ENCODE results near the gene PEX13.

PEX13 gene

DNA sequence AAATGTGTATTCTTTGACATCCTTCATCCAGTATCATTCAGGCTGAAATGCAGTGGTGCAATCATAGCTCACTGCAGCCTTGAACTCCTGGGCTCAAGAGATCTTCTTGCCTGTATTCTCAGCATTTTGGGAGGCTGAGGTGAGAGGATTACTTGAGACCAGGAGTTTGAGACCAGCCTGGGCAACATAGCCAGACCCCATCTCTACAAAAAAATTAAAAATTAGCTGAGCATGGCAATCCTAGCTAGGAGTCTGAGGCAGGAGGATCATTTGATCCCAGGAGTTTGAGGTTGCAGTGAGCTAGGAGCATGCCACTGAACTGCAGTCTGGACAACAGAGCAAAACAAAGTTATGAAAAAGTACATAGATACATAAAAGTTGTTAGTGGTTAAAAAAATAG is 72.3 kb downstream of the PEX13 start:
- DNase-seq: no peak

DNA sequence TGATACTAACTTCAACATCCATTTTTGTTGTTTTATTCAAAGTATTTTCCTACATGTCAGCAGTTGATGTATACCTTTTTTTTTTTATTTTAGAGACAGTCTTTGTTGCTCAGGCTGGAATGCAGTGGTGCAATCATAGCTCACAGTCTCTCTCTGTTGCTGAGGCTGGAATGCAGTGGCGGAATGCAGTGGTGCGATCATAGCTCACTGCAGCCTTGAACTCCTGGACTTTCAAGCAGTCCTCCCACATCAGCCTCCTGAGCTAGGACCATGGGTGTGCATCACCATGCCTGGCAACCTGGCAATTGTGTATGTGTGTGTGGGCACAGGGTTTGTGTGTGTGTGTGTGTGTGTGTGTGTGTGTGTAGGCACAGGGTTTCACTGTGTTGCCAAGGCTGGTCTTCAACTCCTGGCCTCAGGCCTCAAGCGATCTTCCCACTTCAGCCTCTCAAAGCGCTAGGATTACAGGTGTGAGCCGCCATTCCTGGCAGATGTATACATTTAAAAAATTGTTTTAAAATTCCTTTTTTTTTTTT is 72.9 kb downstream of the PEX13 start:
- DNase-seq: no peak

DNA sequence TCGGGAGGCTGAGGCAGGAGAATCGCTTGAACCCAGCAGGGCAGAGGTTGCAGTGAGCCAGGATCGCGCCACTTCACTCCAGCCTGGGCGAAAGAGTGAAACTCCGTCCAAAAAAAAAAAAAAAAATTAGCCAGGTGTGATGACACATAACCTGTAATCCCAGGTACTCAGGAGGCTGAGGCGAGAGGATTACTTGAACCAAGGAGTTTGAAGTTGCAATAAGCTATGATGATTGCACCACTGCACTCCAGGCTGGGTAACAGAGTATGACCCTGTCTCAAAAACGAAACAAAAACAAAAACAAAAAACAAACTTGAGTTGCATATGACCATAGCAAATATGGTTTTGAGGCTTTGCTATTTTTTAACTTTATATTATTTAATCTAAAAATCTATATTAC is 74.0 kb downstream of the PEX13 start:
- DNase-seq: no peak

DNA sequence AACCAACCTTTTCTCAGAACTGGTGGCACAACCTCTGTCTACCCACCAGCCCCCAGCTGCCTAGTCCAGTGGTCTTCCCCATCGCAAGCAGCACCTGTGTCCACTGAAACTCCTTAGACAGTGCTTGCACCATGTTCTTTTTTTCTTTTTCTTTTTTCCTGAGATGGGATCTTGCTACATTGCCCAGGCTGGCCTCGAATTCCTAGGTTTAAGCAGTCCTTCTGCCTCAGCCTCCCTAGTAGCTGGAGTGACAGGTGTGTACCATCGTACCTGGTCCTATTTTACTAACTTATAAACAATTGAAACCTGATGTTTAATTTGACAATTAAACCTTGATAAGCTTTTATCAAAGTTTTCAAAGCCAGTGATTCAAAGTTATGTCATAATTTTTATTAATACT is 78.9 kb downstream of the PEX13 start:
- no peak for DNase-seq

DNA sequence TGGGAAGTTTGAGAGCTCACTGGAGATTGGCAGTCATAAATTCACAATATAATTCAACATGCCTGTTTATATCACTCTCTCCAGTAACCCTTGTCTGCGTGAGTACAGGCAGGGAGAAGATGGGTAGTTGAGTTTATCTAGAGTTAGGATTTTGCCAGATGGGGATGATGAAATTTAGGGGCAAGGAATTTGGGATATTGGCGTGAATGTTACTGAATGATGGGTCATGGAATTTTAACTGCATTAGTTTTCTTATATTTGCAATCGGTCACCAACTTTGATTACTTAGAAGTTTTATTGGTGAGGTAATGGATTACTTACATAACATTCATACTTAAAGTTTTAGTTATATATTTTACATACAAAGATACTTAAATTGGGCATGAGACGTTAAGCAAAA is 83.3 kb downstream of the PEX13 start:
- DNase-seq: no peak

Data from hematopoietic multipotent progenitor cell treated with erythropoietin and hydrocortisone succinate and interleukin-3 and kit ligand, for 6 days (in vitro differentiated cells).